ENCODE results near the gene NOM1.

The NOM1 gene

DNA sequence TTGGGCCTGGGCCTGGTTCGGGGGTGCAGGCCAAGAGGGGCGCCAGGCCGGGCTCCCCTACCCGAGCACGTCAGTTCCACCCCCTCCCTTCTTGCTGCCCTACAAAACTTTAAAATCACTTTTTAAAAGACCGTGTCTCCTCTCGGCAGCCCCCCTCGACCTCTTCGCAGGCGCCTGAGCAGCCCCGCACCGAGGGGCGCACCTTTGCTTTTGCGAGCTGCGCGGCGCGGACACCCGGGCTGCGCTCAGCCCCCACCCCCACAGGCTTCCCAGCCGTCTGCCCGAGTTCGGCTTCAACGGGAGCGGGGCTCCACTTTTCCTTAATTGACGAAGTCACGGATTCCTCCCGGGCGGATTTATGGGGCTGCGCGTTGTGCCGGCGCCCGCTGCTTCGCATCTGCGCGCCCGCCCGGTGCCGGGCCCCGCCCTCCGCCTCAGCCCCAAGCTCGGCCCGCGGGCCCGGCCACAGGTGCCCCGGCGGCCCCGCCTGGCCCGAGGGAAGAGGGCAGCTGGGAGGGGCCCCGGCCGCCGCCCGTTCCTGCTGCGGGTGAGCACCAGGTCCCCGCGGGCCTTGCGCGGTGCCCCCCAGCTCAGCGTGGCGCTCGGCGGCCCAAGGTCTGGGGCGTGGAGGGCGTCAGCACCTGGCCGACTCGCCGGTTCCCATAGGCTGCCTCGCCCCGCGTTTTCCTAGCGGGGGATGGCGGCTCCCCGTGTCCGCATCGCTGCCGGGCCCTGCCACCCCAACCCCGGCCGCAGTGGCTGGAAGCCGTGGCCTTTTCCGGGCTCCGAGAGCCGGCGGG, 71.8 kb downstream of the NOM1 start:
- TF ChIP-seq, protein P1, sequence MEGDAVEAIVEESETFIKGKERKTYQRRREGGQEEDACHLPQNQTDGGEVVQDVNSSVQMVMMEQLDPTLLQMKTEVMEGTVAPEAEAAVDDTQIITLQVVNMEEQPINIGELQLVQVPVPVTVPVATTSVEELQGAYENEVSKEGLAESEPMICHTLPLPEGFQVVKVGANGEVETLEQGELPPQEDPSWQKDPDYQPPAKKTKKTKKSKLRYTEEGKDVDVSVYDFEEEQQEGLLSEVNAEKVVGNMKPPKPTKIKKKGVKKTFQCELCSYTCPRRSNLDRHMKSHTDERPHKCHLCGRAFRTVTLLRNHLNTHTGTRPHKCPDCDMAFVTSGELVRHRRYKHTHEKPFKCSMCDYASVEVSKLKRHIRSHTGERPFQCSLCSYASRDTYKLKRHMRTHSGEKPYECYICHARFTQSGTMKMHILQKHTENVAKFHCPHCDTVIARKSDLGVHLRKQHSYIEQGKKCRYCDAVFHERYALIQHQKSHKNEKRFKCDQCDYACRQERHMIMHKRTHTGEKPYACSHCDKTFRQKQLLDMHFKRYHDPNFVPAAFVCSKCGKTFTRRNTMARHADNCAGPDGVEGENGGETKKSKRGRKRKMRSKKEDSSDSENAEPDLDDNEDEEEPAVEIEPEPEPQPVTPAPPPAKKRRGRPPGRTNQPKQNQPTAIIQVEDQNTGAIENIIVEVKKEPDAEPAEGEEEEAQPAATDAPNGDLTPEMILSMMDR (IDR thresholded peaks at IDR 0.05; ENCODE audit: borderline replicate concordance, insufficient read depth, low read depth, low read length), result no peak
- no peak overlapping the region for H3K4me3 ChIP-seq (ENCODE audit: low read depth, low read length)

DNA sequence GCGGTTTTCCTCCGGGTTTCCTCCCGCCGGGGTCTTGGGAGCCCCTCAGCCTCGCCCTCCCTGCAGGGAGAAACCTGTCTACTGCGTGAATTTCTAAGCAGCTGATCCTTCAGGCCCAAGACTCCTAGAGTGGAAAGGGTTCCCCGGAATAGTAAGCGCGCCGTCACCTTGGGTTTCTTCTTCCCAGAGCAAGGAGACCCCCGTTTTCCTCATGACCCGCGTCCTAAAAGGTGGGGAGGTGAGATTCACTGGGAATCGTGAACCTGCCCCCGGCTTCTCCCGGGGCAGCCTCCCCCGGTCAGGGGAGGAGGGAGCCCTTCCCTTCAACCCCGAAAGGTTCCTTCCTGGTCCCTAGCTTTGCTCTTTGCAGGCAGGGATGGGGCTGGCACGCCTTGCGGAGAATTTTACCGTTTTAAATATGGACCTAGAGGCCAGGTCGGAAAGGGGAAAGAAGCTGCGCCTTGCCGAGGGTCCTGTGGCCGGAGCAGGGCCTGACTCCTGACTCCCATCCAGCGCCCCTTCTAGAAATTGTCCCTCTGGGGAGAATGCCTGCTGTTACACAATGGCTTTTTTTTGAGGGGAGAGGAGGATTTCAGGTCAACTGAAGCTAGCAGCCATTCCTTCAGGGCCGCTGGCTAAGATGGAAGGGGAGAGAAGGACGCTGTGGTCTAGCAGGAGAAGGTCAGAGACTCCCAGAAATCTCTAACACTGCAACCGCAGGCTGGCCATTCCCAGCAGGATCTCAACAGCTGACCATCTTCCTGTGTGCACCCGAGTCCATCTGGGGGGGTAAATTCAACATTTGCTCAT, 72.6 kb downstream of the NOM1 start:
- no peak overlapping the region for H3K4me3 ChIP-seq (ENCODE audit: low read depth, low read length)
- TF ChIP-seq, protein P1 (IDR thresholded peaks at IDR 0.05; ENCODE audit: borderline replicate concordance, insufficient read depth, low read depth, low read length), result no peak

Data from GM12875 (cell line).